CD4-positive, alpha-beta T cell treated with Interferon gamma for 1 hour (primary cell): ENCODE results near the gene TBCD.

Source experiments
- DNase-seq: peaks from one replicate; pipeline ENCODE4 v3.0.0-alpha.2; 2020

The TBCD gene

DNA sequence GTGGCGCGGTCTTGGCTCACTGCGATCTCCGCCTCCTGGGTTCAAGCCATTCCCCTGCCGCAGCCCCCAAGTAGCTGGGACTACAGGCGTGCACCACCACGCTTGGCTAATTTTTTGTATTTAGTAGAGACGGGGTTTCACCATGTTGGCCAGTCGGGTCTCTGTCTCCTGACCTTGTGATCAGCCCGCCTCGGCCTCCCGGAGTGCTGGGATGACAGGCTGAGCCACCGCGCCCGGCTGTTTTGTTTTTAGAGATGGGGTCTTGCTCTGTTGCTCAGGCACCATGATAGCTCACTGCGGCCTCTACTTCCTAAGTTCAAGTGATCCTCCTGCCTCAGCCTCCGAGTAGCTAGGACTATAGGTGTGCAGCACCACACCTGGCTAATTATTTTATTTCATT lies 60.7 kb downstream of the TBCD start:
- no peak for DNase-seq

DNA sequence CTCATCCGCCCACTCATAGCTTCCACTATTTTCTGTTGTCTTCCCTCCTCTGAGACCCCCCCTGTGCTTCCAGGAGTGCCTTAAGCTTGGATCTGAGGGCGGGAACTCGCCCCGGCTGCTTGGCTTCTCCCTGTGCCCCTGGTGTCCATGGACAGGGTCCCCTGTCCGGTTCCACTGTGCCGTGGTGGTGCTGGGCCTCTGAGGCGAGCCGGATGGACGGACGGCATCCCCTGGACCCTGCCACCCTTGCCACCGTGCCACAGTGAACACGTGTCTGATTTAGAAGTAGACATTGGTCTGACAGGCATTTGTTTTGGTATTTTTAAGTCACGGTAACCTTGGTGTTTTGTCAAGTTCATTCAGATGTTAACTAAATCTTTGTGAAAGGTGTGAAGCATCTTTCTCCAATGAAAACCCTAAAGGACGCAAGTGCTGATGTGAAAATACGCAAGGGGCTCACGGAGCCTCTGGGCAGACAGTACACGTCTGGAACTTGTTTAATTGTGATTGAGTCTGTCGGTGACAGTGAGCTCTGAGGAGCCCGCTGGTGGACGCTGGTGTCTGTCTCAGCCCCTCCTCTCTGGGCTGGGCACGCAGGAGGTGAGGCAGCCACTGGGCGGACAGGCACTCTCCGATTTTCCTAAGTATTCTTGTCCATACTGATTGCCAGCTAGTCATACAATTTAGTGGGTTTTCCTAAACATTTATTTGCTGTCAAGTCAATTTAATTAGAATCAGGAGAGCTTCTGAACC lies 61.6 kb downstream of the TBCD start:
- DNase-seq: no peak

DNA sequence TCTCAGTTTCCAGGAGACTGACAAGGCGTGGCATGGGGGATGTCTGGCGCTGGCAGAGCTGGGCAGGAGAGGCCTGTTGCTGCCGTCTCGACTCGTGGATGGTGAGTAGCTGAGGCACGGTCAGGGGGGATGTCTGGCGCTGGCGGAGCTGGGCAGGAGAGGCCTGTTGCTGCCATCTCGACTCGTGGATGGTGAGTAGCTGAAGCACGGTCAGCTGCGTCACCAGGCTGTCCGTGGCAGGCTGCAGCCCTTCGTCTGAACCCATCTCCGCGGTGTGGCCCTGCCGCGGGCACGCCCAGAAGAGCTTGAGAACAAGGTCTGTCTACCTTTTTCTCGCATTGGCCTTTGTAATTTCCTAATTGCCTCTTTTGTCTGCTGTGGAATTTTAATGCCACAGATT lies 63.0 kb downstream of the TBCD start:
- no peak for DNase-seq

DNA sequence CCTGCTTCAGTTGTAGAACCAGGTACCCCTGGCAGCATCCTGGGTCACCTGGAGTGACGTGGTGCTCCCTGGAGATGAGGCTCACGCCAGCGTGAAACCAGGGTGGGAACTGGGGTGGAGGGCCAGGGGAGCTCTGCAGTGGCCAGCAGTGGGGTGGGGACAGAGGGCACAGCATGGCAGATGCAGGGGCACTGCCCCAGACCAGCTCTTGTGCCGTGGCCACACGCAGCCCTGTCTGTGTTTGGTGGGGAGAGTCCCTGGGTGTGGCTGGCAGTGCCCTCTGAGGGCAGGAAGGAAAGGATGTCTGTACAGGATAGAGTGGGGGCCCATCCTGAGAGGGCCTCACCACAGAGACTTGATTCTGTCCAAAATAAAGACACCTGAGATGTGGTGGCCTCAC lies 63.5 kb downstream of the TBCD start:
- DNase-seq: no peak

DNA sequence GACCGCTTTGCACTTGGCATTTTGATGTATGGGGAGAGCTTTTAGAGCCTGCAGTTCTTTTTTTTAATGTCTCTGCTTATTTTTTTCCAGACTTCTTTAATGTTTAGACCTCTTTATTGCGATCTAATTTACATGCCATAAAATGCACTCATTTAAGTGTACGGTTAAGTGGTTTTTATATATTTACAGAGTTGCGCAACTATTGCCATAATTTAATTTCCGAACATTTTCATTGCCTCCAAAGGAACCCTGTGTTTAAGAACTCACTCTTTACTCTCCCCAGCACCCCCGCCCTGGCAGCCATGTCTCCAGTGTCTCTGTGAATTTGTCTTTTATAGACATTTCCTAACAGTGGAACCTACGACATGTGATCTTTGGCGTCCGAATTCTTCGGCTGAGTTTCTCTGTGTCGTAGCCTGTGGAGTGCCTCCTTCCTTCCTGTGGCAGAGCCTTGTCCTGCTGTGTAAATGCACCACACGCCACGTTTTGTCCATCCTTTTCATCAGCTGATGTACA lies 64.0 kb downstream of the TBCD start:
- DNase-seq: no peak

DNA sequence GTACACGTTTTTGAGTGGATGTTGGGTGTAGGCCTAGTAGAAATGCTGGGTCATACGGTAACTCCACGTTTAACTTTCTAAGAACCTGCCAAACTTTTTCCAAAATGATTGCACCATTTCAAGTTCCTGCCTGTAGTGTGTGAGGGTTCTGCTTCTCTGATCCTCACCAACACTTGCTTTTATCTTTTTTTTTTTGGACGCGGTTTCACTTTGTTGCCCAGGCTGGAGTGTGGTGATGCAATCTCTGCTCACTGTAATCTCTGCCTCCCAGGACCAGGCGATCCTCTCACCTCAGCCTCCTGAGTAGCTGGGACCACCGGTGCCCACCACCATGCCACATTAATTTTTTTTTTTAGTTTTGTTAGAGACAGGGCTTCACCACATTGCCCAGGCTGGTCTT lies 64.5 kb downstream of the TBCD start:
- DNase-seq: no peak

DNA sequence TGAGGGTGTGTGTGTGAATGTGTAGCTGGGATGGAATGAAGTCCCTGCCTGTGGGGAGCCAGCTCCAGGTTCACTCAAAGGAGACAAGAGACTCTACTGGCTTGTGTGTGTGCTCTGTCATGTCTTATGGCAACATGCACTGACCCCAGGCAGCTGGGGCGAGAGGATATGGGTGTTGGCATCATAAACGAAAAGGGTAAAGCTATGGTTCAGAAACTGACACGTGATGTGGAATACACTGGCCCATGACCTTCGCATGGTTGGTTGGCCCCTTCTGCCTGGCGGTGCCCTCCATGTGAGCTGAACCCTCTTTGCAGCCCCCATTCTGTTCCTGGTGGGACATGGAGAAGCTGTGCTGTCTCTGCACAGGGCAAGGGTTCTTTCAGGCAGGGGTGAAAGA lies 66.1 kb downstream of the TBCD start:
- no peak for DNase-seq

DNA sequence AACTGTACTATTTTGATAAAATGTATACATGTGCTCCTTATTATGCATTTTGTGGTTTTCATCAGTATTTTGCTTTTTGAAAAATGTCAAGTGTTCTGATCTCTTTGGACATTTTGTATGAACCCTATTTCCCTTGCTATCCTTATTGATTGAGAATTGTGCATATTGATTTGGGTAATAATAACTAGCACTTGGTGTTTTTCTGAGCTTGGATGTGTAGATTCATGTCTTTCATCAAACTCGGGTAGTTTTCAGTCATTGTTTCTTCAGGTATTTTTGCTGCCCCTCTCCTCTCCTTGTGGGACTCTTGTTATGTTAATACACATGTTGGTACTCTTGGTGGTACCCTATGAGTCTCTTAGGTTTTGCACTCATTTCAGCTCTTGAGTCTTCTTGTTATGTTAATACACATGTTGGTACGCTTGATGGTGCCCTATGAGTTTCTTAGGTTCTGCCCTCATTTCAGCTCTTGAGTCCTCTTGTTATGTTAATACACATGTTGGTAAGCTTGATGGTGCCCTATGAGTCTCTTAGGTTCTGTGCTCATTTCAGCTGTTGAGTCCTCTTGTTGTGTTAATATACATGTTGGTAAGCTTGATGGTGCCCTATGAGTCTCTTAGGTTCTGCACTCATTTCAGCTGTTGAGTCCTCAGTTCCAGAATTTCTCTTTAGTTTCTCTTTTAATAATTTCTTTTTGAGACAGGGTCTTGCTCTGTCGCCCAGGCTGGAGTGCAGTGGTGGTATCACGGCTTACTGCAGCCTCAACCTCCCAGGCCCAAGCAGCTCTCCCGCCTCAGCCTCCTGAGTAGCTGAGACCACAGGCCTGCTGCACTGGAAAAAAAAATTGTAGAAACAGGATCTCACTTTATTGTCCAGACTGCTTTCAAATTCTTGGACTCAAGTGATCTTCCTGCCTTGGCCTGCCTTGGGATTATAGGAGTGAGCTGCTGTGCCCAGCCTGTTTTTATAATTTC lies 68.7 kb downstream of the TBCD start:
- no peak for DNase-seq

DNA sequence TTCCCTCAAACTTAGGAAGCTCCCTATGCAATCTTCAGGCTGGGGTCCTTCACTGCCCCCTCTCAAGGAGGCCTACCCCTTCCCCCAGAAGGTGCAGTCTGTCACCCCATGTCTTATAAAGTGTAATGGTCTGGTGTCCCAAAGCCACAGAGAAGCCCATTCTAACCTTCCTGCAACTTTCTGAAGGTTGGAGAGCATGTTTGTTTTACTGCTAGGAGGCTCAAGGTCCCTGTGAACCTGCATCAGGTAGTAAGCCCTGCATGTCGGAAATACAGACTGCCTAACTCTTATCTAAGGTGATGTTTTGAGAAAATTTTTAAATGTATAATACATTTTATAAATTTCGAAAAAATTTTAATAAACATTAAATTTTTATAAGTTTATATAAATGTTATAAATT lies 69.7 kb downstream of the TBCD start:
- no peak for DNase-seq

DNA sequence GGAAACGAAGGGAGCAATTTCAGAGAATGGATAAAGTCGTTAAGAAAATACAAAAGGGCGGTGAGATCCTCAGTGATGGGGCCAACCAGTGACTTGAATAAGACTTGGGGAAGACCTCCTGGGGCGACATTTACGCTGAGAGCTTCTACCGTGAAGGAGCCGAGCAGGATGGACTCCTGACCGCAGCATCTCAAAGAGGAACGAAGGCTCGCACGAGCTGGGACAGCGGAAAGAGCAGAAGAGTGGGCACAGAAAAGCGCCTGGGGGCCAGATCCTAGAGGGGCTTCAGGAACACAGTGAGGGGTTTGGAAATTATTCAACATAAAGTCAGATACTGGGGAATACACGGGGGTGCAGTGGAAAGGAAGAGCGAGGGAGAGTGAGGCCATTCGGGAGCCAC lies 70.4 kb downstream of the TBCD start:
- DNase-seq: no peak

DNA sequence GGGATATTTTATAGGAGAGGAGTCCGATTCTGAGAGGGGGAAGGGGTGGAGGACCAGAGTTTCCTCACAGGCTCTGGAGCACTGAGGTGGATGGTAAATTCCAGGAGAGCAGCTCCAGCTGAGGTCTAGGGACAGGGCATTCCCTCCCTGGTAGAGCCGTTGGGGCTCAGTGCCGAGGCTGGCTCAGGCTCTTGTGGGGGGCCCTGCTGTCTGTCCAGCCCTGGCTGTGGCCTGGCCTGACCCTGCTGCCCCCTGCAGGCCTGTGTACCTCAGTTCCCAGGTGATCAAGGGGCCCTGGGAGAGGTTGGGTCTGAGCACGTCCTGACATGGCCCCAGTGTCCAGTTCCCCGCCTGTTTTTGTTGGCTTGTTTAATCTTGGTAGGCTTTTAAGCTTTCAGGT lies 71.1 kb downstream of the TBCD start:
- no peak for DNase-seq

DNA sequence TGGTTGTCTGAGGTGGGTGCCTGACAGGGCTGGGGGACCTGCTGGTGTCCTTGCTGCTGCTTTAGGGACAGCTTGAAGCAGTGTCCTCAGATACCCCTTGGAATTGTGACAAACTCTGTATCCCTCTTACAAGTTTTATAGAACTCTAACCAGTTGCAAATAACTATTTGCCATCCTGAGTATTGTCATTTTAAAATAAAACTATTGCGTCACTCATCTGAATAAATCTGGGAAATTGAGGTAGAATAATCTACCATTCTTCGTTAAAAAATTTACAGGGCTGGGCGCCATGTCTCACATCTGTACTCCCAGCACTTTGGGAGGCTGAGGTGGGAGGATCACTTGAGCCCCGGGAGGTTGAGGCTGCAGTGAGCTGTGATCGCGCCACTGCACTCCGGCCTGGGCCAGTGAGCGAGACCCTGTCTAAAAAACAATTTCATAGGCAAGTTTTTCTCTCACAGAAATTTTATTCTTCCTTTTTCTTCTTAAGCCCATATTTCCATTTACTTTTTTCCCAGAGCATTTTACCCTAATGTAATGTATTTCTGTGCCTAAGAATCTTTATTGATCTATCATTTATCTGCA lies 73.8 kb downstream of the TBCD start:
- DNase-seq: no peak

DNA sequence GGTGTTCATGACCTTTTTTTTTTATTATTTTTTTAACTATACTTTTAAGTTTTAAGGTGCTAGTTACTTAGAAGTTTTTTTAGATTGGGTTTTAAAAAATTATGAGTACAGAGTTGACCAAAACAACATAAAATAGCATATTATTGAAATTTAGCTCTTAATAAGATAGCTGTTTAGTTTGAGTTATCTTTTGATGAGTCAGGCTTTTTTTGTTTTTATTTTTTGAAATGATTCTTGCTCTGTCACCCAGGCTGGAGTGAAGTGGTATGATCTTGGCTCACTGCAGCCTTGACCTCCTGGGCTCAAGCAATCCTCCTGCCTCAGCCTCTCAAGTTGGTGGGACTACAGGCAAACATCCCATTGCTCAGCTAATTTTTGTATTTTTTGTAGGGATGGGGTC lies 74.3 kb downstream of the TBCD start:
- DNase-seq: no peak

DNA sequence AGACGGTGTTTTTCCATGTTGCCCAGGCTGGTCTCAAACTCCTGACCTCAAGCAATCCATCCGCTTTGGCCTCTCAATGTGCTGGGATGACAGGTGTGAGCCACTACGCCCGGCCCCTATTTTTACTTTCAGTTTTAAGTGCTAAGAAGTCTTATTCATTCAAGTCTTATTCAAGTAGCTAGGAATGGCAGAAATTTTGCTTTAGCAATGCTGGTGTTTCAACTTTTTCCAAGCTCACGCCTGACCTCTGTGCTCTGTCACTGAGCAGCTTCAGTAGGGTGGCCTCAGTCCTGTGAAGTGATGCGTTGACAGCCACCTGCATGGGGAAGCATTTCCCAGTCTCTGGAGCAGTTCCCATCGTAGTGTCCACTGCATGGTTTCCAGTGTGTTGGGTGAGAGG lies 75.1 kb downstream of the TBCD start:
- no peak for DNase-seq

DNA sequence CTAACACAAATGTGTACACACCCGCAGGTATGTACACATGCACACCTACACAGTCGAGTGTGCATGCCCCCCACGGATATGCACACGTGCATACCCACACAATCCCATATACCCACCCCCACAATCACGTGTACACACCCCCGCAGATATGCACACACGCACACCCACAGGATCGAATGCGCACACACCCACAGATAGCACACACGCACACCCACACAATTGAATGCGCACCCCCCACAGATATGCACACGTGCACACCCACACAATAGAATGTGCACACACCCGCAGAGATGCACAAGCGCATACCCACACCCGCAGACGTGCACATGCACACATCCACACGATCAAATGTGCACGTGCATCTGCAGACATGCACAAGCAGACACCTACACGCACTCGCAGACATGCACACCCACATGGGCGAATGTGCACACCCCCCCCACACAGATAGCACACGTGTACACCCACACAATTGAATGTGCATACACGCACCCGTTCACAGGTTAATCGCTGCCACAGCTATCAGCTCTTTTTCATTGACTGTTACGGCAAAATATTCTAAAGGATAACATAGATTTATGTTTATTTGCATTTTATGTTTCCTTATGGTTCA lies 77.1 kb downstream of the TBCD start:
- DNase-seq: no peak

DNA sequence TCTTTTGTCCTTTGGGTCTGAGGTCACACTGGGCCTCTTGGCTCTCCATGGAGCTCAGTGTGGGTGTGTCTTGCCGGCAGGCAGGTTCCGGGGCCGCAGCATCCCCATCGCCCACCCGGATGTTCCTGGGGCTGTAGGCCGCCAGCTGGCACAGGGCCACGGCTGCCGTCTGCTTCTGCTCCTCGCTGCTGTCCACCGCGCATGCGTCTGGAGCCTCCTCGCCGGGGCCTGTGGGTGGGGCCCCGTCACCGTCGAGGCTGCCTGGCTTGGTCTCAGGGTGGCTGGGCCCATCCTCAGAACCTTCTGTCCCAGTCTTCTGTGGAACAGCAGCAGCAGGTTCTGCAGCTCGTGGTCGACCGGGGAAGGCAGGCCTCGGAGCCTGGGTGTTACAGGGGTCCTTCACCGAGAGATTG lies 78.4 kb downstream of the TBCD start:
- no peak for DNase-seq

DNA sequence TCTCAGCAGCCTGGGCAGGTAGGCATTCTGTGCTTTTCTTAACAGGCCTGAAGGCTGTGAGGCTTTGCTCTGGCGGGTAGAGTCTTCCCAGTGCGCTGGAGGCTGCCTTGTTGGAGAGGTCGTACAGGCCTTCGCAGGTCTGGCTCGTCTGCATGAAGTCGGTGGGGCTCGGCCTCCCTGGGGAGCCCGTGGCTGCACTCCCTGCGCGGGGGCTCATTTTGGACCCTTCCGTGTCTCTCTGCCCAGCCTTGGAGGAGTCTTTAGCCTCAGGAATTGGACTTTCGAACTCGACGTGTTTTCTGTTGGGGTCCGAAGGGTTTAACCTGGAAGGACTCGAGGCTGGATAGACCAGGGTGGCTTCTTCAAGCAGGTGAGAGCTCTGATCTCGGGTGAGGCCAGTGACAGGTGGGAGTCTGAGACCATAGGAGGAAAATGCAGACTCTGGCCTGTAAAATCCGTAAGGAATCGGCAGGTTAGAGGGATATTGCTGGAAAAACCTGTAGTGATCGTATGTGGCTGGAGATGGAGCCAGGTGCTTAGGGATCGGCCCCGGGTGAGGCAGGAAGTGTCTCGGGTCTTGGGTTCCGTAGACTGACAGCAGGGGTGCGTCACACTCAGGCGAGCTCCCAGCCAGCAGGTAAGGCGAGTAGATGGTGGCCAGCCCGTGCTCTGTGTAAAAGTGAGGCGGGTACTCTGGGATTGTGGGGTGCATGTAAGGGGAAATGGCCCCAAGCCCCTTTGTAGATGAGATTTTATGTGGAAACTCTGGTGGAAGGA lies 79.4 kb downstream of the TBCD start:
- DNase-seq: no peak

DNA sequence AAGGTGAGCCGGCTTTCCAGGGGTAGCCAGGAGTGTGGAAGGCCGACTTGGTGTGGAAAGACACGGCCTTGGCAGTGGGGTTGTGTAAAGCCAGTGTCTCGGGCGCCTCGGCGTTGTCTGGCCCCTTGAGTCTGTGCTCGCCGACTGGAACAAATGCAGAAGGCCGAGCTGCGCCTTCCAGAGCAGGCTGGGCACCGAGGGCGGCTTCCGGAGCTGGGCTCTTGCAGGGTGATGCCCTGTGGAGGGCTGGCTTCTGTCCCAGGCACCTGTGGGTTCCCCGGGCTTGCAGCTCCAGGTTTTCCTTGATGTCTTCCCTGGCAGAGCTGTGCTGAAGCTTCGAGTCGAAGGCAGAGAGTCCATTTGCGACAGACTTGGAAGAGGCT lies 79.9 kb downstream of the TBCD start:
- no peak for DNase-seq

DNA sequence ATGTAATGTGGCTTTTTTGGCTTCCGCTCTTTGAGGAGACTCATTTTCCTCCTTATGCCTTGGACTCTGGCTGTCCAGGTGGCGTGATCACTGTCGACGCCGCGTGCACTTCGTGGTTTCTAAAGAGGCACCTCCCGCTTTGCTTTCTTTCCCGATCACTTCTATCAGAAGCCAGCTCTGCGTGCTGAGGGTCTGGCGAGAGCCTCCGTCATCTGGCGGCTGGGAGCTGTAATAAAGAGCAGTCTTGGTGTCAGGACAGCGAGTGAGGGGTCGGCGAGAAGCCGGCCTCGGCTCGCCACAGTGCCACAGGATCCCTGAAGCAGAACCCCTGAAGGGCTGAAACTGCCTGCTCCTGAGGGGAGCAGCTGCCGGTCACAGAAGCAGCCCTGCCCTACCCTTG lies 80.5 kb downstream of the TBCD start:
- no peak for DNase-seq

DNA sequence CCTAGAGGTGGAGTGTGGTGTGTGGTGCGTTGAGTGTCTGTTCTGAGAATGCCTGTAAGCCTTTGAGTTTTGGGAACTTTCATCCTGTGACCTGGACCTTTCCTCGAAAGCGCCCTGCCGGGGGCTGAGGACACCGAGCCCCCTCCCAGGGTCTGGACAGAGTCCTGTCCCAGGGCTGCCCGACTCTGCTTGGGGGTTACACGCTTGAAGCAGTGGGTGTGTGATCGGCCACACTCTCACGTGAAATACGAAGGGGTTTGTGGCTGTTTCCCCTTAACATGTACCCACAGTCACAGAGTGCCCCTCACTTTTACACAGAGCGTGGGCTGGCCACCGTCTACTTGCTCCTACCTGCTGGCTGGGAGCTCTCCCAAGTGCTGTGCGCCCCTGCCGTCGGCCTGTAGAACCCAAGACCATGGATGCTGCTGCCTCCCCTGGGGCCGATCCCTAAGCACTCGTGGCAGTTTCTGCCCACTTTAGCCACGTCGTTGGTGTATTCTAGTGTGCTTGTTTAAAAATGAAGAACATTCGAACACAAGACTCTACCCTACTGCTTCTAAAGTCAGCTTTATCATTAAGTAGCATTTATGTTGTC lies 81.1 kb downstream of the TBCD start:
- DNase-seq: no peak

DNA sequence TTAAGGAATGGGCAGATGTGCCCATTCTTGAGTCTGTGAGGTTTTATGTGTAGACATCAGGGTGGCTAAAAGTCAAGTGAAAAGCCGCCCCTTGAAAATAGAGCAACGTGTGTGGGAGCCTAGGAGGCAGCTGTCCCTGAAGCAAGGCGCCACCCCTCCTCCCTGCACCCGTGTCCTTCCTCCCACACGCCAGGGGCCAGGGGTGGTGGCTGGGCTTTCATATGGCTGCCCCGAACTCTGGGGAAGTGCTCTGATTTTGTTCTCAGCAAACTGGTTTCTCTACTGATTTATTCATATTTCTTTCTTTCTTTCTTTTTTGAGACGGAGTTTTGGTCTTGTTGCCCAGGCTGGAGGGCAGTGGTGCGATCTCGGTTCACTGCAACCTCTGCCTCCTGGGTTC lies 83.3 kb downstream of the TBCD start:
- DNase-seq: no peak
